Trophoblast cell (in vitro differentiated cells and primary cell): Measurements from ENCODE around the gene NEK1.
"Not testable (repeated sequence)": the region's sequence is repeated elsewhere in the genome, so short reads cannot be mapped to it uniquely, and the experiment has no call there.

Source experiments
- DNase-seq, 2 donors: peaks; one replicate each; pipeline ENCODE4 v3.0.0-alpha.2; 2016
- H2AFZ ChIP-seq: 2 replicates; pipeline ENCODE4 v1.6.1; 2013; ENCODE audit warnings: low read length, moderate library complexity, mild to moderate bottlenecking; ENCODE audit not compliant: insufficient read depth, poor library complexity
- H2AK5ac ChIP-seq: 2 replicates; pipeline ENCODE4 v1.6.1; 2013; ENCODE audit warnings: mild to moderate bottlenecking, low read length
- H2BK120ac ChIP-seq: 2 replicates; pipeline ENCODE4 v1.6.1; 2013; ENCODE audit warnings: low read length, mild to moderate bottlenecking, moderate library complexity; ENCODE audit not compliant: insufficient read depth, poor library complexity
- H2BK12ac ChIP-seq: 2 replicates; pipeline ENCODE4 v1.6.1; 2013; ENCODE audit warnings: mild to moderate bottlenecking, low read length, moderate library complexity
- H2BK5ac ChIP-seq: 2 replicates; pipeline ENCODE4 v1.6.1; 2013; ENCODE audit warnings: low read length, low read depth, moderate library complexity, mild to moderate bottlenecking; ENCODE audit not compliant: poor library complexity
- H3K14ac ChIP-seq: 2 replicates; pipeline ENCODE4 v1.6.1; 2013; ENCODE audit warnings: mild to moderate bottlenecking, low read length
- H3K18ac ChIP-seq: 2 replicates; pipeline ENCODE4 v1.6.1; 2013; ENCODE audit warnings: mild to moderate bottlenecking, low read length
- H3K23ac ChIP-seq: 2 replicates; pipeline ENCODE4 v1.6.1; 2013; ENCODE audit warnings: low read length
- H3K27ac ChIP-seq: 2 replicates; pipeline ENCODE4 v1.5.1; 2013; ENCODE audit warnings: low read depth, mild to moderate bottlenecking, inconsistent platforms, low read length, moderate library complexity
- H3K27me3 ChIP-seq: 2 replicates; pipeline ENCODE4 v1.6.1; 2013; ENCODE audit warnings: inconsistent platforms, mild to moderate bottlenecking, low read length, moderate library complexity; ENCODE audit not compliant: insufficient read depth
- H3K36me3 ChIP-seq, 2 experiments: 1 replicate in 1 of 2; 2 replicates in 1 of 2; pipeline ENCODE4 v1.6.1; 2013; ENCODE audit warnings: low read length in 2 of 2, mild to moderate bottlenecking in 2 of 2, moderate library complexity in 1 of 2; ENCODE audit not compliant: insufficient read depth in 2 of 2, control insufficient read depth in 1 of 2
- H3K4ac ChIP-seq: 2 replicates; pipeline ENCODE4 v1.6.1; 2013; ENCODE audit warnings: low read depth, mild to moderate bottlenecking, low read length, moderate library complexity
- H3K4me1 ChIP-seq, 2 experiments: 1 replicate in 1 of 2; 2 replicates in 1 of 2; pipeline ENCODE4 v1.6.1; 2013; ENCODE audit warnings: low read length in 2 of 2, mild to moderate bottlenecking in 2 of 2, moderate library complexity in 1 of 2; ENCODE audit not compliant: insufficient read depth in 2 of 2, control insufficient read depth in 1 of 2
- H3K4me2 ChIP-seq: 2 replicates; pipeline ENCODE4 v1.6.1; 2013; ENCODE audit warnings: inconsistent platforms, mild to moderate bottlenecking, low read length, moderate library complexity
- H3K4me3 ChIP-seq: 2 replicates; pipeline ENCODE4 v1.5.1; 2013; ENCODE audit warnings: mild to moderate bottlenecking, low read depth, low read length, inconsistent platforms
- H3K79me1 ChIP-seq: one replicate; pipeline ENCODE4 v1.6.1; 2013; ENCODE audit warnings: low read length
- H3K79me2 ChIP-seq: 2 replicates; pipeline ENCODE4 v1.6.1; 2013; ENCODE audit warnings: low read length, mild to moderate bottlenecking; ENCODE audit not compliant: control insufficient read depth, insufficient read depth, poor library complexity
- H3K9ac ChIP-seq: 2 replicates; pipeline ENCODE4 v1.6.1; 2013; ENCODE audit warnings: mild to moderate bottlenecking, low read length
- H3K9me3 ChIP-seq: 2 replicates; pipeline ENCODE4 v1.6.1; 2013; ENCODE audit warnings: low read depth, mild to moderate bottlenecking, control low read depth, inconsistent platforms, low read length; ENCODE audit not compliant: insufficient read depth
- H4K12ac ChIP-seq: 2 replicates; pipeline ENCODE4 v1.6.1; 2013; ENCODE audit warnings: low read depth, mild to moderate bottlenecking, low read length, moderate library complexity
- H4K8ac ChIP-seq: 2 replicates; pipeline ENCODE4 v1.6.1; 2013; ENCODE audit warnings: low read depth, mild to moderate bottlenecking, low read length, moderate library complexity
- H4K91ac ChIP-seq: one replicate; pipeline ENCODE4 v1.6.1; 2013; ENCODE audit warnings: low read depth, mild to moderate bottlenecking, low read length, moderate library complexity
- WGBS: extraction: QIAGEN DNeasy Blood & Tissue Kit; methylation state at CpG from one replicate; pipeline ENCODE4 v1.1.7; 2013; ENCODE audit warnings: missing lambda C conversion rate; ENCODE audit not compliant: insufficient read length, insufficient coverage; ENCODE audit errors: extremely low coverage; 5-methylcytosine and 5-hydroxymethylcytosine counted together

NEK1 gene

DNA sequence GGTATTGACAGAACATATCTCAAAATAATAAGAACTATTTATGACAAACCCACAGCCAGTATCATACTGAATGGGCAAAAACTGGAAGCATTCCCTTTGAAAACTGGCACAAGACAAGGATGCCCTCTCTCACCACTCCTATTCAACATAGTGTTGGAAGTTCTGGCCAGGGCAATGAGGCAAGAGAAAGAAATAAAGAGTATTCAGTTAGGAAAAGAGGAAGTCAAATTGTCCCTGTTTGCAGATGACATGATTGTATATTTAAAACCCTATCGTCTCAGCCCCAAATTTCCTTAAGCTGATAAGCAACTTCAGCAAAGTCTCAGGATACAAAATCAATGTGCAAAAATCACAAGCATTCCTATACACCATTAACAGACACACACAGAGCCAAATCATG is 159.7 kb downstream of the NEK1 start:
- H3K4me3 ChIP-seq, H2AK5ac ChIP-seq, H2BK120ac ChIP-seq, H3K23ac ChIP-seq, H3K9me3 ChIP-seq, H2AFZ ChIP-seq, H3K14ac ChIP-seq, H4K91ac ChIP-seq, H3K27me3 ChIP-seq, H3K9ac ChIP-seq, H4K12ac ChIP-seq, H2BK5ac ChIP-seq, H3K79me1 ChIP-seq, H3K4ac ChIP-seq, H3K36me3 ChIP-seq, H3K4me2 ChIP-seq, H2BK12ac ChIP-seq, H3K79me2 ChIP-seq, H4K8ac ChIP-seq, H3K4me1 ChIP-seq, H3K27ac ChIP-seq, H3K18ac ChIP-seq, DNase-seq: not testable (repeated sequence)
- WGBS = no CpG with 5 or more reads among the region's 1 CpG

DNA sequence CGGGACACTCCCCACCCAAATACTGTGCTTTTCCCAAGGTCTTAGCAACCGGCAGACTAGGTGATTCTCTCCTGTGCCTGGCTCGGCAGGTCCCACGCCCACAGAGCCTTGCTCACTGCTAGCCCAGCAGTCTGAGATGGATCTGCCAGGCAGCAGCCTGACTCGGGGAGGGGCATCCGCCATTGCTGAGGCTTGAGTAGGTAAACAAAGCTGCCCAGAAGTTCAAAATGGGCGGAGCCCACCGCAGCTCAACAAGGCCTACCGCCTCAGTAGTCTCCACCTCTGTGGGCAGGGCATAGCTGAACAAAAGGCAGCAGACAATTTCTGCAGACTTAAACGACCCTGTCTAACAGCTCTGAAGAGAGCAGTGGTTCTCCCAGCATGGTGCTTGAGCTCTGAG is 163.4 kb downstream of the NEK1 start:
- not testable (repeated sequence) for H3K4me2 ChIP-seq, H2BK5ac ChIP-seq, H3K14ac ChIP-seq, H2AFZ ChIP-seq, H4K12ac ChIP-seq, H3K9ac ChIP-seq, H3K9me3 ChIP-seq, DNase-seq, H2AK5ac ChIP-seq, H3K27ac ChIP-seq, H3K36me3 ChIP-seq, H3K4ac ChIP-seq, H3K4me3 ChIP-seq, H3K27me3 ChIP-seq, H2BK12ac ChIP-seq, H3K18ac ChIP-seq, H3K4me1 ChIP-seq, H4K91ac ChIP-seq, H3K79me2 ChIP-seq, H3K79me1 ChIP-seq, H3K23ac ChIP-seq, H2BK120ac ChIP-seq, H4K8ac ChIP-seq
- WGBS = no CpG with 5 or more reads among the region's 10 CpGs

- H3K4ac ChIP-seq = no peak overlapping the region
- H2AFZ ChIP-seq = no peak overlapping the region
- no peak overlapping the region for H3K23ac ChIP-seq
- WGBS = no CpG with 5 or more reads among the region's 4 CpGs
- H3K36me3 ChIP-seq = peaks cover 3 to 5% of the 10 kb centered on the region in 2 experiments
- DNase-seq = no peak
- no peak overlapping the region for H2BK120ac ChIP-seq
- no peaks in the 10 kb centered on the region for H3K79me2 ChIP-seq
- H4K91ac ChIP-seq = no peak overlapping the region
- H2BK12ac ChIP-seq = no peak overlapping the region
- no peaks in the 10 kb centered on the region for H3K79me1 ChIP-seq
- H2AK5ac ChIP-seq = no peak overlapping the region
- H3K18ac ChIP-seq = no peak overlapping the region
- H3K4me2 ChIP-seq = no peak overlapping the region
- H4K12ac ChIP-seq = no peak overlapping the region
- H3K14ac ChIP-seq = no peak overlapping the region
- H3K27me3 ChIP-seq = no peaks in the 10 kb centered on the region
- H4K8ac ChIP-seq = no peak overlapping the region
- H3K4me1 ChIP-seq = no peaks in the 10 kb centered on the region
- H3K9ac ChIP-seq = no peak overlapping the region
- H3K27ac ChIP-seq = no peak overlapping the region
- no peak overlapping the region for H2BK5ac ChIP-seq
- H3K4me3 ChIP-seq = no peak overlapping the region
- no peaks in the 10 kb centered on the region for H3K9me3 ChIP-seq
Observed at GRCh38 chr4:169446824-169447223, 165.6 kb downstream of the NEK1 start.

- Histone ChIP-seq H2AK5ac (no peak overlapping the region), H3K36me3 (peaks cover 3 to 5% of the 10 kb centered on the region in 2 experiments), H3K23ac (no peak overlapping the region), H3K4me2 (no peak overlapping the region), H3K79me1 (no peaks in the 10 kb centered on the region), H3K4me1 (no peaks in the 10 kb centered on the region), H3K14ac (no peak overlapping the region), H3K9me3 (no peaks in the 10 kb centered on the region), H4K91ac (no peak overlapping the region), H3K18ac (no peak overlapping the region), H3K4me3 (no peak overlapping the region), H3K27me3 (no peaks in the 10 kb centered on the region), H2BK120ac (no peak overlapping the region), H3K4ac (no peak overlapping the region), H4K8ac (no peak overlapping the region), H2BK5ac (no peak overlapping the region), H3K27ac (no peak overlapping the region), H4K12ac (no peak overlapping the region), H2BK12ac (no peak overlapping the region), H2AFZ (no peak overlapping the region), H3K9ac (no peak overlapping the region), H3K79me2 (no peaks in the 10 kb centered on the region)
- WGBS = no CpG with 5 or more reads among the region's 1 CpG
- DNase-seq = no peak
Observed at GRCh38 chr4:169443748-169444147, 168.6 kb downstream of the NEK1 start.
